ENCODE results near the gene MYO9B.

The MYO9B gene

DNA sequence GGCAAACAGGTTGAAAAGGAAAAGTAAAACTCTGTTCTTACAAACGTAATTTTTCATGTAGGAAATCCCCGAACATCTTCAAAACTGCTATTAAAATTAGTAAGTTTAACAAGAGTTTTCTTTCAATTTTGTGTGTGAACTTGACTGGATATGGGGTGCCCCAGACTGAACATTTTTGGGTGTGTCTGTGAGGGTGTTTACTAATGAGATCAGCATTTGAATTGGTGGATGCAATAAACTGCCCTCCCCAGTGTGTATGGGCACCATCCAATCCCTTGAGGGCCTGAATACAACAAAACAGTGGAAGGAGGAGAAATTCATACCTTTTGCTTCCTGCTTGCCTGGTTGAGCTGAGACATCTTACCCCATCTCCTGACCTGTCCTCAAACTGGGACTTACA is 12.1 kb upstream of the MYO9B start:
- no peak for DNase-seq

DNA sequence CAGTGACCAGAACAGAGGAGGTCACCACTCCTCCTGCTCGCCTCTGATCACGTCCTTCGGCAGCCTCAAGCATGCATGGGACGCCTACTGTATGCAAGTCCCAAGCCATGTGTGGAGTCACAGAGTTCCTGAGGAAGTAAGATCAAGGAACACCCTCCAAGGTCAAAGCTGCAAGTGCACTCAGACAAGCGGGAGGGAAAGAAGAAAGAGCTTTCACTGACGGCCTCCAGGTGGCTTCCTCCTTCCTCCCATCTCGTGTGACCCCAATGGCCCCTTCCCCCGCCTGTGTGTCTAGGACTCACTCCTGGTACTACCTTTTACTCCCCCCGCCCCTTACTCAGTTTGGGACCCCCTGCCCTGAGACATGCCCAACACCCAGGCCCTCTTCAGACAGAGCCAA is 6.4 kb upstream of the MYO9B start:
- DNase-seq = no peak

DNA sequence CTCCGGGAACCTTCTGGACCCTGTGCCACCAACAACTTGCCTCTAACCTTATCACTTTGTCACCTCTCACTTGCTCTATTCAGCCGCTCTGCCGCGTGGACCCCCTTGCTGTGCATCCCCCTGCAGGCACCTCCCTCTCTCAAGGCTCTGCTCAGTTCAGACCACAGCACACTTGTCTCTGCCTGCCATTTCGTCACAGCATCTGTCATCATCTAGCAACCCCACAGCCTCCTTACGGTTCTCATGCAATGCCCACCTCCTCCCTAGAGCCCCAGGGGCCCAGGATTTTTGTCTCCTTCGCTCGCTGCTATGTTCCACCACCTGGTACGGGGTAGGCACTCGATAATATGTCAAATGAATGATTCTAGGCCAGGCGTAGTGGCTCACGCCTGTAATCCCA is 5.2 kb upstream of the MYO9B start:
- no peak for DNase-seq

DNA sequence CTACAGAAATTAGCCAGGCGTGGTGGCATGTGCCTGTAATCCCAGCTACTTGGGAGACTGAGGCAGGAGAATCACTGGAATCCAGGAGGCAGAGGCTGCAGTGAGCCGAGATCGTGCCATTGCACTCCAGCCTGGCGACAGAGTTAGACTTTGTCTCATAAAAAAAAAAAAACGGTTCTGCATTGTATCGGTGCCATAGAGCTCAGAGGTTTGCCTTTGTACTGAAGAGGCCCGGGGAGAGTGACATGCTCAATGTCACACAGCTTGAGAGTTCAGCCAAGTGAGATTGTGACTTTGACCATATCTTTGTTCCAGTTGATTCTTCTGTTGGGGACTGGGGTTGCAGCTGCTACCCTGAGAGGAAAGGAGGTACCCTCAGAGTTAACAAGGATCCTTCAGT is 4.7 kb upstream of the MYO9B start:
- DNase-seq = no peak

DNA sequence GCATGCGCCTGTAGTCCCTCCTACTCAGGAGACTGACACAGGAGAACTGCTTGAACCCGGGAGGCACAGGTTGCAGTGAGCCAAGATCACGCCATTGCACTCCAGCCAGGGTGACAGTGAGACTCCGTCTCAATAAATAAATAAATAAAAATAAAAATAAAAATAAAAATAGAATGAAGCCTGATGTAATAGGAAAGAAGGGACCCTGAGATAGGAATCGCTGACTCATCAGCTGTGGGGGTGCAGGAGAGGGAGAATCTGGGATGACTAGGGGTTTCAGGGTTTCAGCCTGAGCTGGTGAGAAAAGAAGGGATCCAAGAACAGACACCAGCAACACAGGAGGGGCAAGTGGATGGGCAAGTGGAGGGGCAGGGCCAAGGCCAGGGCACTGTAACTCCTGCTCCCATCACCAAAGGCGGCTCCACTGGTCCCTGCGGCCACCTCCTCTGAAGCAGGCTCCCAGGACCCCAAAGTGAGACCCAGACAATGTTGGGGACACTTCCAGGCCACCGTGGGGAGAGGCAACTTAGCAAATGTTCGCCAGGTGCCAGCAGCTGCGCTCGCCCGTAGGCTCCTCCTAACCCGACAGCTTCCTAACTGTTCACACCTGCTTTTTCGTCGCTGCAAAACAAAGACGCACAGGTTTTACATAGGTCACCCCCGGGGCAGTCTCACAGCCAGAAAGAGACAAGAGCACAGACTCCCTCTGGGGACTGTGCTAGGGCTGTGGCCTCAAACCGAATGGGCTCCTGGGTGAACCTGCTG is 1.5 kb upstream of the MYO9B start:
- no peak for DNase-seq

DNA sequence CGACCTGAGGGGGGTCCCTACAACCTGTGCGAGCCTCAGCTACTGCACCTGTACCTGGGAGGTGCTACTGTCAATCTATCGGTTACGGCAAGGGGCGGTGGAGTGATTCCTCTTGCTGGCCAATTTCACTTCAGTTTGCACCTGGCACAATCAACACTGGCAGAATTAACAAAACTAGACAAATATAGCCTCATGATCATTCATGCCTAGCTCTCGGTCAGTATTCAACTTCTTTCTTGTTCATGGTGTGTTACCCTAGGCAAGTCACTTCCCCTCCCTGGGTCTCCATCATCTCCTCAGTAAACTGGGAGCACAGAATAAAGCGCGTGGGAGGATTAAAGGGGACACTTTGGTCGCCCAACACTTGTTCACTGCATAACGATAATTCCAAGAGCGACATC is 943 bp upstream of the MYO9B start:
- no peak for DNase-seq

DNA sequence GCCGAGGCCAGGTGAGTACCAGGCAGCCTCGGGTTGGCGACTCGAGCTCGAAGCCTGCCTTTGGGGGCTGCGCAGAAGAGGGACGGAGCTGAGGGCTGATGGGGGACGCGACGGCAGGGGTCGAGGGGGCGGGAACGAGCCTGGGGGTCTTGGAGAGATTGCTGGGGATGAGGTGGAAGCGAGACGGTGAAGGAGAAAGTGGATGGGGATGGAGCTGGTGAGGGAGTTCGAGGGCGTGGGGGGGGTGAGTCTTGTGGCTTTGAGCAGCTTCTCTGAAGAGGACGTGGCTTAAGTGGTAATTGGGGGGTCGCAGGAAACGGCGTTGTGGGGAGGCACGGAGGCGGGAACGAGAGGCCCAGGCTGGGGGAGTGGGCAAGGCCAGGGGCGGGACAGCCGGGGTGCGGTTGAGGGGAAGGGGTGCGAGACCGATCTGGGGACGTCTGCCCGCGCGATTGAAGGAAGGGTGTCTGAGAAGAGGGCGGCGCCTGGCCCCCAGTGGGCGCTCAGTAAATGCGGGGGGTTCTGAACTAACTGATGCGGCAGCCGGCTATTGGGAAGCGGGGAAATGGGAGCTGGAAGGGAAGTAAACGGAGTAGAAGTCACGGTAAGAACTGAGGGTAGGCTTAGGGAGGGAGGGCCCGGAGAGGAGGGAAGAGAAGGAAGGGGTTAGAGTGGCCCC is 426 bp downstream of the MYO9B start:
- no peak for DNase-seq

DNA sequence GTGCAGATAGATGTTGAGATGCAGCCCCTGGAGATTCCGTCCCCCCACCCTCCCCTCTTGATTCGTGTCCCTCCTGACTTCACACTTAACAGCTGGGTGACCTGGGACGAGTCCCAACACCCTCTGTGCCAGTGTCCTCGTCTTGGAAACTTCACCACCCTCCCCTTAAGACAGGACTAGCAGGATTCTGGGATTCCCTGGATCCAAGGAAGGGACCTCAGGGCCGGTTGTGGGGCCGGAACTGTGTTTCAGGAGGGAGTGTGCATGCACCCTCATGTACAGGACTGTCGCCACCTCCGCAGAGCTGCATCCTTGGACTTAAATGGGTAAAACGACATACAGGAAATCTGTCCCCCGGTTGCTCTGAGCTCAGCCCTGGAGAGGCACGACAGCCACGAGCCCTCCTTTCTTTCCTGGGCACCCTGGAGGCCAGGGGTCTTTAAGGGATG is 990 bp downstream of the MYO9B start:
- DNase-seq = no peak

DNA sequence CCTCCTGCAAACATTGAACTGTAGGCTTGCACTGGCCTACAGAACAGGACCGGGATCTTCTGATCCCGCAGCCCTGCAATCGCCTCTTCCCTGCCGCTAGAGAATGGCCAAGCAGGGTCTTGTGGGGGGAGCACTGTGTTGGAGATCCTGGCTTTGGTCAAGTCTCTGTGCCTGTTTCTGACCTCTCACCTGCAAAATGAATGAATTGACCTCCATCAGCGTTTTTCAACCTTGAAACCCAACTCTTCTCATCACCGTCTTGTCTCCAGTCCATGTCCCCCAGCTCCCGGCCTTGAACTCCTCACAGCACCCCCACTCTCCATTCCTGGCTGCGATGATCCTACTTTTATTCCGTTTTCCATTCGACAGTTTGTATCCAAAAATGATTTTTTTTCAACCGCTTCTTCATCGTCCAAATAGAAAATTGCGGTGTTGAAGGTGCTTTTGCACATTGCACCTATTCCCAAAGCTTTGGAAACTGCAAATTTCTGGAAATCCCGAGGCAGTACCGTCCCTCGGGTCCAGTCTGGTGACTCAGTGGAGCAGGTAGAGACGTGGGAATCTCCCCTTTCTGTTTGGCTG is 2.0 kb downstream of the MYO9B start:
- DNase-seq = no peak

DNA sequence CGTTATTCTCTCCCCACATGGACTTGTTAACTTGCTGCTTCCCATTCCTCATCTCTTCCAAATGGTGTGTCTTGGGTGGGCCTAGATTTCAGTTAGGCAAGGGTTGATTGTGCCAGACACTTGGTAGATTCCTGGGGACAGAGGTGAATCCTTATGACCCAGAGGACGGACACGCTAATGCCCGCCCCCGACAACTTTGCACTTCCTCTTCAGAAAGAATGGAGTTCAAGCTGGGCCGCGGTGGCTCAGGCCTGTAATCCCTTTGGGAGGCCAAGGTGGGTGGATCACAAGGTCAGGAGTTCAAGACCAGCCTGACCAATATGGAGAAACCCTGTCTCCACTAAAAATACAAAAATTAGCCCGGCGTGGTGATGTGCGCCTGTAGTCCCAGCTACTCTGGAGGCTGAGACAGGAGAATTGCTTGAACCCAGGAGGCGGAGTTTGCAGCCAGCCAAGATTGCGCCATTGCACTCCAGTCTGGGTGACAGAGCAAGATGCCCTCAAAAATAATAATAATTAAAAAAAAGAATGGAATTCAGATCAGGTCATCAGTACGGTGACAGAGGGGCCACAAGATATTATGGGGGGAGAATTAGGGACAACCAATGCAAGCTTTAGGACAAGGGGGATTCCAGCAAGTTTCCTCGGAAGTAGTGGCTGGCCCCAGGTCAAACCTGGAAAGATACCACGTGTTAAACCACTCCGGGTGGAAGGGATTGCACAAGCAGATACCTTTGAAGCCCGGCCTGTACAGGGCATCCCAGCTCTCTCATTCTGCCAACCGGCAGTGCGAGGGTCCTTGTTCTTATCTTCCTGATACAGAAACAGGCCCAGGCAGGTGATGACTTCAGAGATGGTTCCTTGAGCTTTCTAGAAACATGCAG is 2.7 kb downstream of the MYO9B start:
- no peak for DNase-seq

DNA sequence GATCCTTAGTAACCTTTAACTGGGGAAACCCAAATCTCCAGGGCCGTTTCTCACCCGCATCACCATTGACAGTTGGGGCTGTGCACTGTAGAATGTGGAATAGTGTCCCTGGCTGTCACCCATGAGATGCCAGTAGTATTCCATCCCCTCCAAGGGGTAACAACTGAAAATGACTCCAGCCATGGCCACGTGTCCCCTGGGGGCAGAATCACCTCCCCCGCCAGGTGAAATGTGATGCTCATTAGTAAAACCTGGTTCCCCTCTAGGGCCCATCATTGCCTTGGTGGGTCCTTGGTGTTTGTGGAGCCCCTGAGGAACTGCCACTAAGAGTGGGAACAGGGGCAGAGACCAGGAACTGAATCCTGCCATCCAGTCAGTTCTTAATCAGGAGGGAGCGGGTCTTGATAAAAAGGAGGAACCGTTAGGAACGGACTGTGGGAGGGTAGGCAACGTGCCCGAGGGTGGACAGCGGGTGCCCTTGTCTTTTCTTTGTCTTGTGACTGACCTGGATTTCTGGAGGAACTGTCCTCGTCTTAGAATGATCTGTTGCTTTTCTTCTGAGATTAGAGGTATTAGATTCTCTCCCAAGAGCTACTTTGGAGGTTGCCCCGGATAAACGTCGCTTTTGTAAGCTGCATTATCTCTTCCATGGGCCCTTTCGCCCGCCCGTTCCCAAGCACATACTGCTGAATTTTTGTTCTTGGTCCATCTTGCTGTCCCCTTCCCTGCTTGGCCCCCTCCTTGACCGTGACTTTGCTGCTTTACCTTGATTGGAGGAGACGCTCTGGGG is 3.5 kb downstream of the MYO9B start:
- no peak for DNase-seq

DNA sequence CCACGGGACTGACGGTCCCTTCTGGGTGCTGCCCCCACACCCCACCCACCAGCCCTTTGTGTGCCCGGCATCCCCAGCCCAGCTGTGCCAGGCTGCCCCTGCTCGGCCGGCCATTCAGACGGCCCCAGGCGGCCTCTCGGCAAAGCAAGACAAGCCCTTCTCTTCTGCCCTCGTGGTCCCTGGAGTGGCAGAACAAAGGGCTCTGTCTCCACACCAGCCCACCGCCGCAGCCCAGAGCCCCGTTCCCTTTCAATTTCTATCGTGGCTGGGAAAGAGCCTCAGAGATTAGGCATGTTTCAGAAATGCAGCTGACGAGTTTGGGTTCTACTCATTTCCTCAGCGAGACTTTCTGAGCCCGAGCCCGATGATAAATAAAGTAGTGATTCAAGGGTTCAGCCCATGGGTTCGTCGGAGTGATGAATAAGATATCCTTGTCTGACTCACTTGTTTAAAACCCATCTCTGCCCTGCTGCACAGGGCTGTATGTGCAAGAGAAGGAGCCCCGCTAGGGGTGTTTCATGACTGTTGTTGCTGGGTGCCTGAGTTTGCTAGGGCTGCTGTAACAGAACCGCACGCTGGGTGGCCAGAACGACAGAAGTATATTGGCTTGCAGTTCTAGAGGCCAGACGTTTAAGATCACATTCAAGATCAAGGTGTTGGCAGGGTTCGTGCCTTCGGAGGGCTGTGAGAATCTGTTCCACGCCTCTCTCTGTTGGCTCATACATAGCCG is 4.3 kb downstream of the MYO9B start:
- DNase-seq = no peak

DNA sequence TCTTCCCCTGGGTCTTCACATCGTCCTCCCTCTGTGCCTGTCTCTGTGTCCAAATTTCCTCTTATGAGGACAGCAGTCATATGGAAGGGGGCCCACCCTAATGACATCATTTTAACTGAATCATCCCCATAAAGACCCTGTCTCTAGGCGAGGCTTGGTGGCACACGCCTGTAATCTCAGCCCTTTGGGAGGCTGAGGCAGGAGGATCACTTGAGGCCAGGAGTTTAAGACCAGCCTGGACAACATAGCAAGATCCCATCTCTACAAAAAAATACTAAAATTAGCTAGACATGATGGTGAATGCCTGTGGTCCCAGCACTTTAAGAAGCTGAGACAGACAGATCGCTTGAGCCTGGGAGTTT is 4.8 kb downstream of the MYO9B start:
- DNase-seq = no peak

DNA sequence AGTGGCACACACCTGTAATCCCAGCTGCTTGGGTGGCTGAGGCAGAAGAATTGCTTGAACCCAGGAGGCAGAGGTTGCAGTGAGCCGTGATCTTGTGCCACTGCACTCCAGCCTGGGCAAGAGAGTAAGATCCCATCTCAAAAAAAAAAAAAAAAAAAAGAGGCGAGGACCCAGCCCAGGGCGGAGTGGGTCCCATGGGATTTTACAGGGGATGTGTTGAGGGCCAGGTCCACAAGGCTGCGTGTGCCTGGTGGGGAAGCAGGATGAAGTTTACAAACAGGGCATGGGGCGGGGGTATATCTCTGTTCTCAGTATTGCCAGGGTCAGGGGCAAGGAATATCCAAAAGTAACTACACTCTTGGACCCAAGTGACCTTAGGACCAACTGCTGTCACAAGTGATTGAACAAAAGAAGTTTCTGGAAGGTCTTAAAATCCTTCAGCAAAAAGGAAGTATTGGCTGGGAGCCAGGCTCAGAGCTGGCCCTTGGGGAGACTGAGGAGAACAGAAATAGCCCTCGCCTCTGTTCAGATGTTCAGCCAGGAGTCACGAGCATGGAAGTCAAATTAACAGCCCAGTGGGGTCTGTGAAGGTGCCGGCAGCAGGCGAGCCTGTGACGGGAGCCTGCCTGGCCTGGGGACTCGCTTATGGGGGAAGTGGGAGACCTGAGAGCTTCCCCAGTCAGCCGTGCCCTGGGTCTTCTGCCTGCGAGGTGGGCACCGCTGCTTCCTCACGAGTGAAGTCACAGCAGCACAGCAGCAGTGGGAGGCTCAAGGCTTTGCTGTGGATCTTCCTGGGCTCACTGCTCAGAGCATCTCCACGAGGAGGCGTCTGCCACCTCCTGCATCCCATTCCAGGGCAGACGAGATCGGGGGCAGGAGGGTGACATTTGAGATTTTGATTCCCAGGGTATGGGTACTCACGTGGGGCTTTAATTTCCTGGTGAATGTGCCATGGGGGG is 6.4 kb downstream of the MYO9B start:
- no peak for DNase-seq

DNA sequence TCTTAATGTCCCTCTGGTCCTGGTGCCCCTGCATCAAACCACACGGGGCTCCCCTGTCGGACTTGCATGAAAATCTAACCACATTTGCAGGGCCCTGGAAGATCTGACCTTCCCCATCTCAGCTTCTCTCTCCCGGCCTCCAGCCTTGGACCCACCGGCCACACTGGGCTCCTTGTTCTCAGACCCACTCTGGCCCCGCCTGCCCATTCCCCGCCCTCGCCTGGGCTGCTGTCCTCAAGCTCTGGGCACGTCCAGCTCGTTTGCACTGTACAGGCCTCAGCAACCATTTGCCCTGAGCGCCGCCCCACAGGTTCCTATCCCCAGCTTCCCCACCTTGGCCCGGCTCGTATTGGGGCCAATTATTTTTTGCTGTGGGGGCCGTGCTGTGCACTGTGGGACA is 10.5 kb downstream of the MYO9B start:
- no peak for DNase-seq

DNA sequence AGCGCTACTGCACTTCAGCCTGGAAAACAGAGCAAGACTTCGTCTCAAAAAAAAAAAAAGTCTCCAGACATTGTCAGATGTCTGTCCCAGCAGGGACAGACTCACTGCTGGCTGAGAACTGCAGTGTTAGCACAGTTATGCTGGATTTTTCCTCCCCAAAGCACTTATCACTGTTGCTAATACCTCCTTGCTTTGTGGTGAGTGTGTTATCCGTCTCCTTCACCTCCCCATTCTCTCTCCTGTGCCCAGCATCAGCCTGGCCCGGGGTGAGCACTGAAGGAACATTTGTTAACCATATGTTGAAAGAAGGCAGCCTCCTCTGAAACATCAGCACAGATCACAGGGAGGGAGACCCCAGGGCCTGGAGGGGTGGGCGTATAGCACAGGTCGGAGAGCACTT is 11.3 kb downstream of the MYO9B start:
- DNase-seq = no peak

DNA sequence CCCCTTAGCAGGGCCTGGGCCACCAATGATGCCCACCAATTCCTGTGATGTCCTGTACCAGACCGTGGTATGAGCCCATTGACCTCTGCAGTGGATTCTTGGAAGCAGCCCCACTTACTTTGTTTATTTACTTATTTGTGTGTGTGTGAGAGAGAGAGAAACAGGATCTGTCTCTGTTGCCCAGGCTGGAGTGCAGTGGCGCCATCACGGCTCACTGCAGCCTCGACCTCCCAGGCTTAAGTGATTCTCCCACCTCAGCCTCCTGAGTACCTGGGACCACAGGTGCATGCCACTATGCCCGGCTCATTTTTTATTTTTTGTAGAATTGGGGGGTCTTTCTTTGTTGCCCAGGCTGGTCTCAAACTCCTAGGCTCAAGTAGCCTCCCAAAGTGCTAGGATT is 13.0 kb downstream of the MYO9B start:
- no peak for DNase-seq

DNA sequence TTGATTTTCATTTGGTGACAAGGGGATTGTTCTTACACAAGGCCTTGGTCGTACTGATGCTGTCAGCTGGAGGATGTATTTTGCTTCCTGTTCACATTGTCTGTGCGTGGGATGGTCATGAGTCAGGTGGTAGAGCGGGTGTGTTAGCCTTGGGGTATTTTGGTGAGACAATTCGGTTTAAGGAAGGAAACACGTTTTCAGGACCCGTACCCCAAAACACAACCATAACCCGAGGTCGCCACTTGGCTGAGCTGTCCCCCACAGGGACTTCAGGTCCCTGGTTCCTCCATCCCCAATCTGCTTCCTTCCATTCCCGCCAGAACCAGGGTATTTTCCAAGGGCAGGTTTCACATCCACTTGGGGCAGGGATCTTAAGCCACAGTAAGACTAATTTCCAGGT is 15.0 kb downstream of the MYO9B start:
- DNase-seq = no peak

DNA sequence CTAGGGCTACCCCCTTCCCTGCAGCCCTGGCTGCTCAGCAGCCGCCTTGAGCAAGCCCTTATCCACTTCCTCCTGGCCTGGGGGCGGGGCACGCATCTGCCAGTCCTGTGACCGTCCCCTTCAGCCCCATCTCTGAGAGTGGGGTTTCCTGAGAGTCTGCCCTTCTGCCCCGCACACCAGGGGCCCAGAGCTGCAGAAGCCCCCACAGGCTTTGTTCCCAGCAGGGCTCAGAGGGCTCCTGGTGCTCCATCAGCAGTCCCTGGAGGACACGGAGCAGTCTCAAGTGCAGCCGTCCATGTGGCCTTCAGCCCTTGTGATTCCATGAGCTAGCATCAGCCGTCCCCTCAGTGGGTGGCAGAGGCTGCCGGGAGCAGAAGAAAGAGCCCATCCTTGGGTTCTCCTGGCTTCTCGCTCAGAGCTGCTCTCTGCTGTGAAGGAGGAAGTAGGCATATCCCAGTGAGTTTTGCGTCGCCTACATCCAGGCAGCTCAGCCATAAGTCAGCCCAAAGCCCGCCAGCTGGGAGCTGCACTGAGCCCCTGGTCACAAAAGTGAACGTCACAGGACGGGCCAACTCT is 16.3 kb downstream of the MYO9B start:
- no peak for DNase-seq

DNA sequence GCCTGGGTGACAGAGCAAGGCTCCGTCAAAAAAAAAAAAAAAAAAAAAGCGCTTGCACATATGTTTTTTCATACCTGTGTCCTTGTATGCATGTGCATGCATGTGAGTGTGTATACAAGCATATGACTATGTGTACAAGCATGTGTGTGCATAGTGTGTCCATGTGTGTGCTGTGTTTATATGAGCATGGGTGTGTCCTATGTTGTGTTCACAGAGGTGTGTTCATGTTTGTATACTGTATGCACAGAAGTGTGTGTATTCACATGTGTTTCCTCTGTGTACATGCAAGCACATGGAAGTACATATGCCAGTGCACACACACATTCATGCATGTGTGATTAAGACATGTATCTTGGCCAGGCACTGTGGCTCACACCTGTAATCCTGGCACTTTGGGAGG is 17.1 kb downstream of the MYO9B start:
- DNase-seq = no peak
